NCI-H345 treated with DMSO at 0.1 percent for 48 hours (cell line): ENCODE results near the gene B3GNT4.
"Not testable (repeated sequence)": the region's sequence is repeated elsewhere in the genome, so short reads cannot be mapped to it uniquely, and the experiment has no call there.

Experiments used
- DNase-seq: peaks from one replicate; lab custom pipeline; 2025; ENCODE audit not compliant: unreplicated experiment; lab: John Stamatoyannopoulos, UW

The B3GNT4 gene

DNA sequence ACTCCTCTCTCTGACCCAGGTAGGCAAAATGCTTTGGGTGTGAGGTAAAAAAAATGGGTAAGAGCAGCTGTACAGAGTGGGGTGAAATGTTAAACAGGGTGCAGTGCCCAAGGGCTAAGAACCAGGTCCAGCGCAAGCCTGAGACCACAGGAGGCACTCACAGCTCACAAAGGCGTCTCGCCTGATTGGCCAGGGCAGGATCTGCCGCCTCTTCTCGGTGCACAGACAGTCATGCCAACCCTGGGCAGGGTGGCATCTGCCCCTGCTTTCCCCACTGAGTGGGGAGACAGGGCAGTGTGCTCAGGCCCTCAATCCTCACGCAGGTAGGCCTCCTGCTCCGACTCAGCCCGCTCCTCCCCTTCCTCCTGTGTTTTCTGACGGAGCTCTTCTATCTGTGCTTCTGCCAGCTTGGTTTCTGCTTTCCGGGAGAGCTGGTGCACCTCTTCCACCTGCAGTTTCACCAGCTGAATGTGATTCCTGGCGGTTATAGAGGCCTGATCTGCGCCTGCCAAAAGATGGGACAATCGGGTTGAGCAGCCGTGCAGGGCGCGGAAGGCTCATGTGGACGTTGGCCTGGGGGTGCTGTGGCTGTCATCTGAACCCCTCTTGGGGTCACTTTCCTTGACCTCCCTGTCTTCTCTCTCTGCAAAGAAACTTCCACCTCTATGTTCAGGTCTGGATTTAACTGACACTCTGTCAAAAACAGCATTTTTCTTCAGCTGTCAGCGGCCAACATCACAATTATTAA, 4.7 kb downstream of the B3GNT4 start:
- DNase-seq, result no peak

DNA sequence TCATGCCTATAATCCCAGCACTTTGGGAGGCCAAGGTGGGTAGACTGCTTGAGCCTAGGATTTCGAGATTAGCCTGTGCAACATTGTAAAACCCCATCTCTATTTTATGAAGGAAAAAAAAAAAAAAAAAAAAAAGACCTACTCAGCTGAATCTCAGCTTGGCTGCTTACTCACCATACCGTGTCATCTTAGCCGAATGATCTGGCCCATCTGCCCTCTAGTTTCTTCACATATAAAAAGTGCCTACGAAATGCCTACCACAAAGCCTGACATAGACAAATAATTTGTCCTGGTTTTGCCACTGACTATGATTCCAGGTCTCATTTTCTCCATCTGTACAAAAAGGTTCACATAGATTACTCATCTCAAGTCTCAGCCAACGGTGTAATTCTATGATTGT, 12.3 kb downstream of the B3GNT4 start:
- no peak for DNase-seq

DNA sequence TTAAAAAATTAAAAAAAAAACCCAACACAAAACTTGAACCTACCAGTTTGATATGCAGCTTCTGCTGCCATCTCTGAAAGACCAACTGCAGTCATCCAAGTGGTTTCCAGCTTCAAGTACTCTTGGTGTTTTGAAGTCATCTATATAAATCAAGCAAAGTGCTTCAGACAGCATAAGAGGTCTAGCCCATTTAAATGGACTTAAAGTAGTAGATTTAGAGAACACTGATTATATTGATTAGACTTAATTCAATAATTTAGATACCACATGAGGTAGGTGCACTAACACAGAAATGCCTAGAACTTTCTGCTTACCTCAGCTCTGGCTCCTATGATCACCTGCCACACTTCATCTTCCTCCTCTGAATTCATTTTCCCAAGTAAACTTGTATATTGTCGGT, 12.9 kb downstream of the B3GNT4 start:
- no peak for DNase-seq

DNA sequence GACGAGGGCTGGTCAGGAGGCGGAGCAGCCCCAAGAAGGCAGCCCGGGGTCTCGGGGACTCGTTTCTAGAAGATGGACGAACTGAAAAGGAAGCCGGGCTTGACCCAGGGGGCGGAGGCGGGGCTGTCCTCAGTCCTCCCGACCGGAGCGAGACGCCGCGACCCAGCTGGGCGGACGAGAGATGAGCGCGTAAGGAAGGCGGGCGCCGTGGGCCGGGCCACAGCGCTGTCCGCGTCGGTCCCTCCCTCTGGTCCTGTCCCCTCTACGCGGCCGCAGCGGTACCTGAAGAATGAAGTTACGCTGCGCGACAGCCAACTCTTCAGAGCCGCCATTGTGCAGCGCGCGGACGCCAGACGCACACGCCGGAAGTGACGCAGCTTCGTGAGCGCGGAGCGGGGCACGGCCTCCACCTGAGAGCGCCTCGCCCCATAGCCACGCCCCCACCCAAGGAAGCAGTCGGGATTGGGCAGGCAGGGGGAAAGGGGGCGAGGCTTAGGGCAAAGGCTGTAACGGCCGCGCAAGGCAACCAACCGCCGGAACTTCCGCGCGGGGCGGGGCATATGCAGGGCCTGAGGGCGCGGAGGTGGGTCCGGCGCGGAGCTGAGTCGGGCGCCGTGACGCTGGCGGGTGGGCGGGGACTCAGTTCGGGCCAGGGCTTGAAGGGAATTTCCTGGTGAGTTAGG, 22.3 kb downstream of the B3GNT4 start, which contains the start of gene DIABLO:
TSS of gene DIABLO (minus strand) at position 370 of the 683 bp plus-strand sequence. CDS start at position 332, 38 bp downstream.
- DNase-seq, result peak; percentile 98

- DNase-seq, result no peak
These were observed 23.0 kb downstream of the B3GNT4 start for GRCh38 chr12:122226366-122227125.

DNA sequence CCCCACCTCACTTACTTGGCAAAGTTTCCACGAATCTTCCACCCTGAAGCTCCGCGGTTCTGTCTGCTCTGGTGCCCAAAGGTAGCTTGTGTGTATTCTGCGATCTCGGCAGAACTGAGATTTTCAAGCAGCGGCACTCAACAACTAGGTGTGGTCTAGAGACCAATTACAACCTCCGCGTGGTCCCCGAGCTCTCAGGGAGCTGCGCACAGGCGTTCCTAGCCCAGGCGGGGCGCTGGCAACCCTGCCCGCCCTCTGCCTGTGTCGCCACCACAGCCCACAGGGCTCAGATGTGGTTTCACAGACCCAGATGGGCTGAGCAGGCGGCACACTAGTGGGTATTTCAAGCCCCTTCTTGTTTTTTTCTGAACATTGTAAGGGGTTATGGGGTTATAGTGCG, 23.8 kb downstream of the B3GNT4 start:
- DNase-seq, result no peak

DNA sequence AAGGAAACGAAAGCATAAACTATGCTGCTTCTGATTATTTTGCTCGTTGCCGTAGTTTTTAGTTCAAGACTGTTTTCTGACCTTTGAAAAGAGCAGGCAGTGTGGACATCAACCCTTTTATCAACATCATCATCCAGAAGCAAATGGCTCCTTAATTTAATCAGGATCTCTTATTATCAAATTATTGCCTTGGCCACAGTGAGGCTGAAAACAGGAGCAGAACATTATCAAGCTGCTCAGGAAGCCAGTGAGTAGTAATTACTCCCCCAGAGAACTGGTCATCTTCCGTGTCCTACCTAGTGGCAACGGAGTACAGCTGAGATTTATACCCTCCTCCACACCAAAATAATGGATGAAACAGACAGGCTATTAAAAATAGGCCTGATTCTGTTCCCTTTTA, 24.6 kb downstream of the B3GNT4 start:
- no peak for DNase-seq

GRCh38 chr12:122230798-122231197, 27.3 kb downstream of the B3GNT4 start:
- DNase-seq, result no peak

DNA sequence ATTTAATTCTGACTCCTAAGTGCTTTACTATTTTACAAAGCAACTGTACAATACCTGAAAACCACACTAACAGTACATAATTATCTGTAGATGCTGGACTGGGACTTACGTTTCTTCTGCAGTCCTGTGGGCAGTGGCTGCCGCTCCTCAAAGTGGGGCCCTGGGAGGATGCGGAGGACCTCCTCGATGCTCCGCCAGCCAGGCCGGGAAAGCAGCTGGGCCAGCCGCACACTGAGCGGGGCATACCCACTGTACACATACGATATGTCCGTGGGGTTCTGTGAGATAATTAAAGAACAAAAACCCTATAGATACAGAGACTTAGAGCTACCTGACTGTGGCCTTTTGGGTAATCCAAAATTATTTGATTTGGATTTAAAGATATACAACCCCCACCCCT, 29.2 kb downstream of the B3GNT4 start:
- DNase-seq, result no peak

DNA sequence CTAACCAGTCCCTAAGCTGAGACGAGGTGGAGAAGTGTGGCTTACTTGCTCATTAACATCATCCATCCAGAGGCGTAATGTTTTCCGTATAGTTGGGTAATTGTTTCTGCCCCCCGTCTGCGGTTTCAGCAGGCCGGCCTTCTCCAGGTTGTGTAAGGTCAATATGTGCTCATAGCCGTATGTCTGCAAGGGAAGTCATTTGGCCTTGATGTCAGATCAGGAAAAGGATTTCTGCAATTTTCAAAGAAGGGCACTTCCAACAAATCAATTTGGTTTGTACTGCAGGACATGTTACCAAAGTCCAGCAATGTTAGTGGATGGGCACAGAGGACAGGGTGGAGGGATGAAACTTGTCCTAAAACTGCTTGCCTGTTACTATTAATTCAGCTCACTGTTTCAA, 32.2 kb downstream of the B3GNT4 start:
- DNase-seq, result no peak

DNA sequence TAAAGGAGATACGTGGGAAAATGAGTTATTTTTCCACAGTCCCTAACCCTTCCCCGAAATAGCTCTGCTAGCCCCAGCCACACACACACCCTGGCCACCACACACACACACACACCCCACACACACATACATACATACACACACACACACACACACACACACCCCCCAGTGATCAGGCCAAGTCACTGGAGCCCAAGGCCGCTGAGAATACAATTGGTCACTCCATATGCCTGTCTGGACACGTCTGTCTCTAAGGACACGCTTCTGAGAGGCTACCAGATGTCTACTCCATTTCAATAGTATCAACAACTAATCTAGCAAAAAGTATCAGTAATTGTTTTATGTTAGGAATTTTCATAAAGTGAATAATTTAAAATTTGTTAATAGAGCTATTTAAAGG, 35.4 kb downstream of the B3GNT4 start:
- DNase-seq, result no peak

DNA sequence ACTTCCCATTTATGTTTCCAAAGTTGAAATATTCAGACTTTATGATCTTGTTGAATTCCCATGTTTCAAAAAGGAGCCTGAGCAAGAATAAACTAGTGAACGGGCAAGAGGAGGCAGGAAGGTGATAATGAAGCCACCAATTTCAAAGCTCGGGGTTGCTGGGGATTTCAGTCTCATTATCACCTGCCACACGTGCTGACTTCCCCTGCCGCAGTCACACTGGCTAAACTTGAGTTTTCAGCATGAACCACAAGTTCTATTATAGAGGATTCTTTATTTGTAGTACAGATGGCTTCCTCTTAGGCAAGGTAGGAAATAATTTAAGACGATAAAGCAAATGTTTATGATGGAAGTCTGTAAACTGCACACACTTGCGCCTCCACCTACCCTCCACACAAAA, 40.5 kb downstream of the B3GNT4 start:
- DNase-seq, result no peak

DNA sequence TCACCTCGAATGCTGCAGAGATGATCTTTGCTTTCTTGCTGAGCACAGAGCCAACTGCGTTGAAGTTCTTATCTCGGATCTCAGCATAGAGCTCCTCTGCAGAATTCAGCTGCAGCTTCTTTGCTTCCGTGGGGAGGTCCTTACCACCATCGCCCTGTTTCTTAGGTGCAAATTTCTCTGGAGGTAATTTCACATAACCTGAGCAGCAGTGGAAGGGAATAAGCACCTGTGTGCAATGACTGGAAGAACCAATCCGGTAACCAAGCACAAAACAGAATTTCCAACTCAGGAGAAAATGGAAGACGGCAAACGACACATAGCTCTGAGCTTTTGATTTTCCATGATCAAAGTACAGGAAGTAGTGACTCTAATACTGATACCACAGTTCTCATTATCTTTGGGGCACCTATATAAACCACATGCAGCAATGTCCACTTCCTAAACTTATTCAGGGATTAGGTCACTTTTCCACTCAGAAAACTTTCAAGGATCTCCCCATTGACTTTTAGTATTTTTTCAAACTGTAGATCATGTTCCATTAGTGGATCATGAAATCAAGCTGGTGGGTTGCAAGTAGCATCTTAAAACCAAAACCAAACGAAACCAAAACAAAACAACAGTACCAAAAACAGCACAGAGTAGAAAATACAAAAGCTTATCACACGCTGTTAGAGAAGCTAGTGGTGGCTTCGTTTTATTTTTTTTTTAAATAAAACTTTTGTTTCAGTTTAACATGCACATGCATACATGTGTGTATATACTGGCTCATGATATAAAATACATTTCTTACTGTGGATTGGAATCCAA, 41.3 kb downstream of the B3GNT4 start:
- no peak for DNase-seq

GRCh38 chr12:122245553-122245952, 42.0 kb downstream of the B3GNT4 start:
- DNase-seq, result no peak

- DNase-seq, result no peak
These were observed 46.5 kb downstream of the B3GNT4 start for GRCh38 chr12:122250047-122250446.

DNA sequence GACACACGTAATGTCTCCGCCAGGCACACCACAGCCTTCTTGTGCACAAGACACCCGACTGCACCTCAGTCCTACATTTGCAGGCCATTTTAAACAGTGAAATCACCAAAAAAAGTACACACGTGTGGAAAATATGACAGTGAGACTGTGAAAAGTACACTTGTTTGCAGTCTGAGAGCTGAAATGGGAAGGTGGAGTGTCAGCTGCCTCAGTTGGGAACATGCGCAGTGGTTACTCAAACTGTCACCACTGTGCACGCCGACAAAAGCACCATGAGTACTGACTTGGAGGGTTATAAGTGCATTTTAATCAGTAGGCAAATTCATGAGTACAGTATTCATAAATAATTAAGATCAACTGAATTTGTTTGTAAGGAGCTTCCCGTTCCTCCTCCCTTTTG, 47.0 kb downstream of the B3GNT4 start:
- DNase-seq, result no peak

GRCh38 chr12:122258462-122258861, 55.0 kb downstream of the B3GNT4 start:
- not testable (repeated sequence) for DNase-seq
